SK-N-MC (cell line): ENCODE measurements around the gene ZNF784.

Experiments used
- DNase-seq: peaks from one replicate; pipeline ENCODE4 v3.0.0-alpha.2; 2011; ENCODE audit warnings: low read depth, low spot score
- H3K27ac ChIP-seq: fragments of 200-600 bp; sonication (generic); 2 replicates; pipeline ENCODE4 v1.5.1; 2016; ENCODE audit warnings: mixed run types
- H3K36me3 ChIP-seq: fragments of 200-600 bp; sonication (generic); 2 replicates; pipeline ENCODE4 v1.6.1; 2017; ENCODE audit warnings: antibody characterized with exemption, low read length, mixed read lengths; ENCODE audit not compliant: insufficient read depth
- H3K4me3 ChIP-seq: fragments of 200-600 bp; sonication (generic); 2 replicates; pipeline ENCODE4 v1.5.1; 2016
- H3K9ac ChIP-seq: fragments of 200-600 bp; sonication (generic); 2 replicates; pipeline ENCODE4 v1.8.0; 2017; ENCODE audit warnings: mixed run types, mixed read lengths; ENCODE audit not compliant: insufficient read length
- H3K9me3 ChIP-seq: fragments of 200-600 bp; sonication (generic); 2 replicates; pipeline ENCODE4 v1.6.1; 2017; ENCODE audit warnings: low read depth, mild to moderate bottlenecking, antibody characterized with exemption, low read length, moderate library complexity, mixed read lengths
- EZH2 ChIP-seq: fragments of 200-600 bp; sonication (generic); IDR thresholded peaks from one replicate; pipeline ENCODE4 v1.6.1; 2017; ENCODE audit warnings: antibody characterized with exemption
- FOXP2 ChIP-seq: optimal IDR thresholded peaks from 2 replicates; pipeline ENCODE3; 2011; ENCODE audit warnings: mild to moderate bottlenecking, moderate library complexity; ENCODE audit not compliant: insufficient read depth; ENCODE audit errors: extremely low read length, control extremely low read depth
- POLR2AphosphoS5 ChIP-seq: IDR thresholded peaks from 2 replicates; pipeline ENCODE4 v1.6.1; 2012; ENCODE audit warnings: mild to moderate bottlenecking, low read depth, low read length, borderline replicate concordance

ZNF784 gene

DNA sequence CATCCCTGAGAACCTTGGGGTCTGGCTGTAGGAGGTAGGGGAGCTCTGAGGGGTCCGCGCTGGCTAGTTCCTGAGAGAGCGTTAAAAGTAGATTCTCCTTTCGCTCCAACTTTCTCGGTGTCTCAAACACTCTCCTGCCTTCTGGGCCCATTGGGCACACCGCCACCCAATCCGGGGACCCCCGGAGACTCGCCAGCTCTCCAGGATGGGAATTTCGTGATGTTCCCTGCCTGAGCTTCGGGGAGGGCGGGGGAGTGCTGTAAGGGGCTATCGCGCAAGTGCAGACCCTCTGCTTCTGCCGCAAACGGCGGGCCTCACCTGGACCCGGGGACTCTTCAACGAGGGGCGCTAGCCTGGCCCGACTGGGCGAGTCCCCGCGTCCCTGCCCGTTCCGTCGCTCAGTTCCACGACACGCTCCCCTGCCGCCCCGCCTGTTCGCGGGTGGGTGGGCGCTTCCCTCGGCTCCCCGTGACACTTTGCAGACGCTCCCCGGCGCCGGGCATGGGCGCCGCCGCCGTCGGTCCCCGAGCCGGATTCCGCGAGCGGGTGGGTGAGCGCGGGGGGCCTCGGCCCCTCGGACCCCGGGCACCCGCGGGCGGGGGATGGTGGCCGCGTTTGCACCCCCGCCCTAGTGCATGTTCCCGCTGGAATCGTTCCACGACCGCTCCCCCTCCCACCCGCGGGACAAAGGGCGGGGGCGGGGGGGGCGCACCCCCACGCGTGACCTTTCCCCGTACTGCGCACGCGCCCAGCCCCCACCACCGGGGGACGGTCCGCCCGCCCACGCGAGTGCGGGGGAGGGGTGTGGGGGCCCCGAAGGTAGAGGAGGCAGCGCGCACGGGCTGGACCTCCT, 23.6 kb upstream of the ZNF784 start, which contains the start of gene CCDC106:
TSS of gene CCDC106 (plus strand) at position 481 of the 853 bp plus-strand sequence. CDS start 835 bp downstream, outside the sequence.
- no peak for DNase-seq
- H3K36me3 ChIP-seq: peaks cover 34% of the 10 kb centered on the region
- TF ChIP-seq FOXP2 (peak; percentile 14), POLR2AphosphoS5 (no peak; the same call in 1 of the 2 replicates), EZH2 (no peak)

GRCh38 chr19:55646889-55647731, 22.7 kb upstream of the ZNF784 start:
- TF ChIP-seq FOXP2 (no peak), EZH2 (no peak)
- Histone ChIP-seq H3K27ac (peak overlapping the region; percentile 94), H3K9me3 (no peaks in the 10 kb centered on the region), H3K9ac (peak overlapping the region; percentile 96), H3K36me3 (peaks cover 32% of the 10 kb centered on the region), H3K4me3 (peak overlapping the region; percentile 96)
- no peak for DNase-seq

More for the DNA sequence above, 23.6 kb upstream of the ZNF784 start, which contains the start of gene CCDC106:
- Histone ChIP-seq H3K4me3 (peak within 1 kb of the TSS; percentile 96), H3K9me3 (no peaks in the 10 kb centered on the region), H3K9ac (peak within 1 kb of the TSS; percentile 96), H3K27ac (peak within 1 kb of the TSS; percentile 94)

DNA sequence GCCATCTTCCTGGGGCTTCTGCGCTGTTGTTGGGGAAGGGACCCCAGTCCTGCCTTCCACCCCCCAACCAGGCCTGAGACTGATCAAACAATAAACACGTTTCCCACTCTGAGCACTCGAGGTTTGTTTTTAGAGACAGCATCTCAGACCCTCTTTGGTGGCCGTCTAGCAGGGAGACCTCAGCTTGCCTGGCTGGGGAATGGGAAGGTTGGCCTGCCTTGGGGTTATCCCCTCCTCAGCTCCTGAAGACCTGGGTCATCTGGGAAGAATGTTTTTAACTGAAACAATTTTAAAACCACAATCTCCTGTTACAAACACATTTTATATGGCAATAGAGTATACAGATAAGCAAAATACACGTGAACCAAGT, 21.1 kb upstream of the ZNF784 start:
- DNase-seq: no peak
- Histone ChIP-seq H3K4me3 (no peak overlapping the region), H3K36me3 (peaks cover 23% of the 10 kb centered on the region), H3K9me3 (no peaks in the 10 kb centered on the region), H3K27ac (no peak overlapping the region), H3K9ac (no peak overlapping the region)
- TF ChIP-seq POLR2AphosphoS5 (no peak), EZH2 (no peak), FOXP2 (no peak)

DNA sequence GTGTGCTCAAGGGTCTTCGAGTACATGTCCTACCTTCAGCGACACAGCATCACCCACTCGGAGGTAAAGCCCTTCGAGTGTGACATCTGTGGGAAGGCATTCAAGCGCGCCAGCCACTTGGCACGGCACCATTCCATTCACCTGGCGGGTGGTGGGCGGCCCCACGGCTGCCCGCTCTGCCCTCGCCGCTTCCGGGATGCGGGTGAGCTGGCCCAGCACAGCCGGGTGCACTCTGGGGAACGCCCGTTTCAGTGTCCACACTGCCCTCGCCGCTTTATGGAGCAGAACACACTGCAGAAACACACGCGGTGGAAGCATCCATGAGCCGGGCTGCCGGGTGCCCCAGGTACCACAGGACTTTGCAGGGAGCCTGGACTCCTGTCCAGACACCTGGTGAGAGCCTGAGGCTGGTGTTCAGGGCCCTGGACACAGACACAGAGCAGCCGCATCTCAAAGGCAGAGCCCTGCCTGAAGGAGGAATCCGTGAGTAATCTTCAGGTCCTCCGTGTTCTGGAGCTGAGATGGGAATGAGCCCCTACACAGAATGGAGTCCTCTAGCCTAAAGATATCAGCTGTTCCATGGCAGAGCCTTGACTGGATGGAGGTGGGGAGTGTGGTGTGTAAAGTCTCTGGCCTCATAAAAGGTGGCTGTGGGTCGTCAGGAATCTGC, 20.6 kb upstream of the ZNF784 start:
- no peak for DNase-seq
- Histone ChIP-seq H3K9ac (peak overlapping the region; percentile 94), H3K36me3 (peaks cover 19% of the 10 kb centered on the region), H3K27ac (no peak overlapping the region), H3K4me3 (peak overlapping the region; percentile 92), H3K9me3 (no peaks in the 10 kb centered on the region)
- TF ChIP-seq POLR2AphosphoS5 (no peak), FOXP2 (no peak), EZH2 (no peak)

GRCh38 chr19:55644191-55644833, 19.9 kb upstream of the ZNF784 start:
- TF ChIP-seq POLR2AphosphoS5 (no peak), EZH2 (no peak), FOXP2 (no peak)
- Histone ChIP-seq H3K27ac (no peak overlapping the region), H3K9me3 (no peaks in the 10 kb centered on the region), H3K4me3 (peak overlapping the region; percentile 92), H3K9ac (peak overlapping the region; percentile 94), H3K36me3 (peaks cover 19% of the 10 kb centered on the region)
- DNase-seq: no peak

DNA sequence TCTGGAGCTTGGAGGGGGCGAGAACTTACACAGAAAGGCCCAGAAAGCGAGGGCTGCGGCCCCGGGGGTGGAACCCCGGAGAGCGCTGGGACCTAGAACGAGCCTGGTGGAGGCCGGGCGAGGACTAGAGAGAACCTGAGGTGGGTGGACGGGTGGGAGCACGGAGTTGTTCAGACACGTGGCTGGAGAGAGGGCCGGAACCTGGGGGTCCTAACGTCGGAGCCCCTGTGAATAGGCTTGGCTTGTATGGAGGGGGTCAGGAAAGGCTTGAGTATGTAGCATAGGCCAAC, 19.5 kb upstream of the ZNF784 start:
- TF ChIP-seq EZH2 (no peak), FOXP2 (no peak), POLR2AphosphoS5 (no peak)
- no peaks in the 10 kb centered on the region for H3K9me3 ChIP-seq
- H3K36me3 ChIP-seq: peaks cover 19% of the 10 kb centered on the region
- H3K4me3 ChIP-seq: peak overlapping the region; percentile 92
- H3K9ac ChIP-seq: peak overlapping the region; percentile 94
- H3K27ac ChIP-seq: 0 out of 2 replicates have a peak overlapping the region, but pooled peaks have one; percentile 40
- no peak for DNase-seq

- Histone ChIP-seq H3K36me3 (peaks cover 19% of the 10 kb centered on the region), H3K4me3 (peak within 1 kb of the TSS; percentile 92), H3K9me3 (no peaks in the 10 kb centered on the region), H3K9ac (peak within 1 kb of the TSS; percentile 94), H3K27ac (peak within 1 kb of the TSS; percentile 92)
- TF ChIP-seq EZH2 (no peak), POLR2AphosphoS5 (peak; percentile 82)
- no peak for DNase-seq
Observed at GRCh38 chr19:55643003-55643886, 18.9 kb upstream of the ZNF784 start, which contains the start of gene ZNF581. ZNF581 (plus strand) TSS chr19:55643649; CDS start chr19:55644572, 923 bp downstream.
